Upper lobe of right lung (tissue), 1 donor: Measurements from ENCODE around the gene HORMAD1. TPM values are rescaled to one million over a fixed set of nuclear protein-coding genes. Genes with fewer than 3 reads are reported as not detected.

Experiments
- ATAC-seq: fragments of 200-7000 bp; cut with Tn5 transposase; one replicate; pipeline ENCODE4 v1.9.1; 2020; ENCODE audit warnings: mild to moderate bottlenecking, moderate library complexity
- DNase-seq: peaks from one replicate; pipeline ENCODE4 v3.0.0-alpha.2; 2020
- H3K27ac ChIP-seq: fragments of 200-600 bp; one replicate; pipeline ENCODE4 v1.8.0; 2022
- H3K27me3 ChIP-seq: fragments of 200-600 bp; one replicate; pipeline ENCODE4 v1.8.0; 2022; ENCODE audit warnings: mild to moderate bottlenecking
- H3K36me3 ChIP-seq: fragments of 200-600 bp; one replicate; pipeline ENCODE4 v1.8.0; 2022
- H3K4me1 ChIP-seq: fragments of 200-600 bp; one replicate; pipeline ENCODE4 v1.8.0; 2022
- H3K4me3 ChIP-seq: fragments of 200-600 bp; one replicate; pipeline ENCODE4 v1.8.0; 2022; ENCODE audit warnings: mild to moderate bottlenecking
- H3K9me3 ChIP-seq: fragments of 200-600 bp; one replicate; pipeline ENCODE4 v1.8.0; 2022
- intact Hi-C: fragments of 100-400 bp; cut with DNase I; formaldehyde crosslinking; loops from one replicate; pipeline ENCODE4 v1.11.0; 2022
- total RNA-seq: library from RNA; stranded (reverse); fragmentation: NEBNext Ultra II Directional; extraction: Animal tissue kit (Norgen Biotek cat#: 25700); gene quantifications from one replicate; pipeline ENCODE4 v1.2.1, GENCODE V29; 2021
- TF ChIP-seq, protein P1 (sequence below): fragments of 200-600 bp; IDR thresholded peaks from one replicate; pipeline ENCODE4 v1.8.0; 2022; ENCODE audit warnings: antibody characterized with exemption
- donor health status: DM: no; HTN: yes; CAD: no; lungs with severe emphysema.

Gene HORMAD1
- total RNA-seq, 1 donor from 2014 or later = 1.2 TPM

- no peak for ATAC-seq
Observed at GRCh38 chr1:150696162-150696561, 24.5 kb downstream of the HORMAD1 start.

GRCh38 chr1:150695561-150695960, 25.1 kb downstream of the HORMAD1 start:
- Histone ChIP-seq H3K27me3 (no peaks in the 10 kb centered on the region), H3K4me3 (peak overlapping the region; percentile 69), H3K27ac (no peak overlapping the region), H3K36me3 (peaks cover 42% of the 10 kb centered on the region), H3K9me3 (no peaks in the 10 kb centered on the region), H3K4me1 (peaks cover 20% of the 10 kb centered on the region)
- intact Hi-C loops = no loop called here
- DNase-seq (no peak), ATAC-seq (no peak)
- TF ChIP-seq, protein P1, sequence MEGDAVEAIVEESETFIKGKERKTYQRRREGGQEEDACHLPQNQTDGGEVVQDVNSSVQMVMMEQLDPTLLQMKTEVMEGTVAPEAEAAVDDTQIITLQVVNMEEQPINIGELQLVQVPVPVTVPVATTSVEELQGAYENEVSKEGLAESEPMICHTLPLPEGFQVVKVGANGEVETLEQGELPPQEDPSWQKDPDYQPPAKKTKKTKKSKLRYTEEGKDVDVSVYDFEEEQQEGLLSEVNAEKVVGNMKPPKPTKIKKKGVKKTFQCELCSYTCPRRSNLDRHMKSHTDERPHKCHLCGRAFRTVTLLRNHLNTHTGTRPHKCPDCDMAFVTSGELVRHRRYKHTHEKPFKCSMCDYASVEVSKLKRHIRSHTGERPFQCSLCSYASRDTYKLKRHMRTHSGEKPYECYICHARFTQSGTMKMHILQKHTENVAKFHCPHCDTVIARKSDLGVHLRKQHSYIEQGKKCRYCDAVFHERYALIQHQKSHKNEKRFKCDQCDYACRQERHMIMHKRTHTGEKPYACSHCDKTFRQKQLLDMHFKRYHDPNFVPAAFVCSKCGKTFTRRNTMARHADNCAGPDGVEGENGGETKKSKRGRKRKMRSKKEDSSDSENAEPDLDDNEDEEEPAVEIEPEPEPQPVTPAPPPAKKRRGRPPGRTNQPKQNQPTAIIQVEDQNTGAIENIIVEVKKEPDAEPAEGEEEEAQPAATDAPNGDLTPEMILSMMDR = no peak

More at GRCh38 chr1:150696162-150696561, 24.5 kb downstream of the HORMAD1 start:
- Histone ChIP-seq H3K9me3 (no peaks in the 10 kb centered on the region), H3K27ac (peak overlapping the region; percentile 86), H3K4me1 (peaks cover 20% of the 10 kb centered on the region), H3K27me3 (no peaks in the 10 kb centered on the region), H3K36me3 (peaks cover 37% of the 10 kb centered on the region), H3K4me3 (peak overlapping the region; percentile 69)
- no peak for DNase-seq
- TF ChIP-seq, protein P1 = no peak
- intact Hi-C loops = no loop called here

DNA sequence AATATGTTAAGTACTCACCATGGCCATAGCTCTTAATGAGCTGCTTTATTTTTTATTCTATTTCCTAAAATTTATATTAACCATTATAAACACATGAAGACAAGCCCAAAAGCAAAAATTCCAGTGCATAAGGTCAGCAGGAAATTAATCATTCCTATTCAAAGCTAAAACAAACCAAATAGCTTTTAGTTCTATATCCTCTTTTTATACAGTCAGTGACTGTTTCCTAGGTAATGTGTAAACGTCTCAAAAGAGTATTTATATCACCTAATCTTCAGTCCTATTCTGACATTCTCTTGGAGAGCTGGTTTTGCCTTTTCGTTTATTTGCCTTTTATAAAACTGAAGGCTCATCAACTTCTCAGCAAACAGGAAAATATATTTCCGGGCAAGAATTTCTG, 28.0 kb downstream of the HORMAD1 start:
- TF ChIP-seq, protein P1 = no peak
- Histone ChIP-seq H3K27me3 (no peaks in the 10 kb centered on the region), H3K36me3 (peaks cover 55% of the 10 kb centered on the region), H3K27ac (no peak overlapping the region), H3K4me1 (peaks cover 28% of the 10 kb centered on the region), H3K4me3 (no peak overlapping the region), H3K9me3 (no peaks in the 10 kb centered on the region)
- ATAC-seq = no peak
- no peak for DNase-seq
- intact Hi-C loops = no loop called here

GRCh38 chr1:150688763-150689162, 31.9 kb downstream of the HORMAD1 start:
- intact Hi-C loops = no loop called here
- no peak for ATAC-seq
- H3K4me1 ChIP-seq = peaks cover 13% of the 10 kb centered on the region
- H3K4me3 ChIP-seq = no peak overlapping the region
- no peaks in the 10 kb centered on the region for H3K27me3 ChIP-seq
- TF ChIP-seq, protein P1 = no peak
- no peaks in the 10 kb centered on the region for H3K9me3 ChIP-seq
- no peak for DNase-seq
- peaks cover 53% of the 10 kb centered on the region for H3K36me3 ChIP-seq
- no peak overlapping the region for H3K27ac ChIP-seq

DNA sequence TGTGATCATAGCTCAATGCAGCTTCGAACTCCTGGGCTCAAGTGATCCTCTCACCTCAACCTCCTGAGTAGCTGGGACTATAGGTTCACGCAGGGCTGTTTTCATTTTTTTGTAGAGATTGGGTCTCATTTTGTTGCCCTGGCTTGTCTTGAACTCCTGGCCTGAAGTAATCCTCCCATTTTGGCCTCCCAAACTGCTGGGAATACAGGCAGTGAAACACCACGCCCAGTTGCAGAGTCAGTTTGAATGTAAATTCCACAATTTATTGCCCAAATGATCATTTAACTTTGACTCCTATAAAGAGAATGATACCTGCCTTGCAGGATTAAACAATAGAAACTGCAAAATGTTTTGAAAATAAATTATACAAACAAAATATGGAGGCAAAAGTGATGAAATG, 34.4 kb downstream of the HORMAD1 start:
- TF ChIP-seq, protein P1 = no peak
- H3K27me3 ChIP-seq = no peaks in the 10 kb centered on the region
- ATAC-seq (no peak), DNase-seq (no peak)
- peaks cover 39% of the 10 kb centered on the region for H3K36me3 ChIP-seq
- intact Hi-C loops = no loop called here
- H3K4me3 ChIP-seq = no peak overlapping the region
- peaks cover 7% of the 10 kb centered on the region for H3K4me1 ChIP-seq
- H3K9me3 ChIP-seq = no peaks in the 10 kb centered on the region
- H3K27ac ChIP-seq = no peak overlapping the region

DNA sequence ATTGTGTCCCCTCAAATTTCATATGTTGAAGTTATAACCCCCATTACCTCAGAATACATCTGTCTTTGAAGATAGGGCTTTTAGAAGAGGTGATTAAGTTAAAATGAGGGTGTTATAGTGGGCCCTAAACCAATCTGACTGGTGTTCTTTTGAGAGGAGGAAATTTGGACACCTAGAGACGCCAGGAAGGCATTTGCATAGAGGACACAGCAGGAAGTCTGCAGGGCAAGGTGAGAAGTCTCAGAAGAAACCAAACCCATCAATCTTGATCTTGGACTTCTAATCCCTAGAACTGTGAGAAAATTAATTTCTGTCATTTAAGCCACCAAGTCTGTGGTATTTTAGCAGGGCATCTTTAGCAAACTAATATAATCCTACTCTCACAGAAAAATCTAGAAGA, 36.8 kb downstream of the HORMAD1 start:
- intact Hi-C loops = no loop called here
- Histone ChIP-seq H3K4me1 (peaks cover 3% of the 10 kb centered on the region), H3K36me3 (peaks cover 38% of the 10 kb centered on the region), H3K4me3 (no peak overlapping the region), H3K9me3 (no peaks in the 10 kb centered on the region), H3K27ac (no peak overlapping the region), H3K27me3 (no peaks in the 10 kb centered on the region)
- no peak for ATAC-seq
- DNase-seq = no peak
- TF ChIP-seq, protein P1 = no peak
